ENCODE measurements around the gene H3-3A.

DNA sequence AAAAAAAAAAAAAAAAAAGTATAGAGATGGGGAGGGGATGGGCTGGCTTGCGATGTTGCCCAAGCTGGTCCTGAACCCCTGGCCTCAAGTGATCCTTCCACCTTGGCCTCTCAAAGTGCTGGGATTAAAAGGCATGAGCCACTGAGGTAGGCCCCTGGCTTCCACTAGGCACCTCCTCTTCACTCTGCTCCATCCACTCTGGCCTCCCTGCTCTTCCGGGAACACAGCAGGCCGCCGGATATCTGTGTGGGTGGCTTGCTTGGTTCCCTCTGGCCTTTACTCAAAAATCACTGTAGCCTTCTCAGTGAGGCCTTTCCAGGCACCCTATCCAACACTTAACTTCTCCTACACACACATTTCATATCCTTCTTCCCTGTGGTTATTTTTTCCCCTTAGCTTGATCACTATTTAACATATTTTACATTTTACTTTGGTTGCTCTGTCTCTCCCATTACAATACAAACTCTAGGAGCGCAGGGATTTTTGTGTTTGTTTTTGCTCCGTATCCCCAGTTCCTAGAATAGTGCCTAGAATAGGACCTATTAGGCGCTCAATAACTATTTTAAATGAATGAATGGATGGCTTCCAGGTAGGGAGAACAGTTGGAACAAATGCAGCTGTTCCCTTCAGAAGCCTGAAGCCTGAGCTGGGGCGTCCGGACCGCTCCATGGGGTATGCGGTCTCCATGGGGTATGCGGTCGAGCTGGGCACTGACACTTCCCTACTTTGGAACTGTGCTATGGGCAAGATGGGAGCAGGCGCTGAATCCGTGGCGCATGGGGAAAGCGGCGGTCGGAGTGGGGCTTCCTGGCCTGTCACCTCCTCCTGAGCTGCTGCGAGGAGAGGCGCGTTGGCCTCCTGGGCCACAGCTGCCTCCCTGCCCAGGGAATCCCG is 46.7 kb downstream of the H3-3A start:
- no peak for TF ChIP-seq EZH2phosphoT487 (IDR thresholded peaks at IDR 0.05; ENCODE audit: unreplicated experiment)
- TF ChIP-seq, protein P1, sequence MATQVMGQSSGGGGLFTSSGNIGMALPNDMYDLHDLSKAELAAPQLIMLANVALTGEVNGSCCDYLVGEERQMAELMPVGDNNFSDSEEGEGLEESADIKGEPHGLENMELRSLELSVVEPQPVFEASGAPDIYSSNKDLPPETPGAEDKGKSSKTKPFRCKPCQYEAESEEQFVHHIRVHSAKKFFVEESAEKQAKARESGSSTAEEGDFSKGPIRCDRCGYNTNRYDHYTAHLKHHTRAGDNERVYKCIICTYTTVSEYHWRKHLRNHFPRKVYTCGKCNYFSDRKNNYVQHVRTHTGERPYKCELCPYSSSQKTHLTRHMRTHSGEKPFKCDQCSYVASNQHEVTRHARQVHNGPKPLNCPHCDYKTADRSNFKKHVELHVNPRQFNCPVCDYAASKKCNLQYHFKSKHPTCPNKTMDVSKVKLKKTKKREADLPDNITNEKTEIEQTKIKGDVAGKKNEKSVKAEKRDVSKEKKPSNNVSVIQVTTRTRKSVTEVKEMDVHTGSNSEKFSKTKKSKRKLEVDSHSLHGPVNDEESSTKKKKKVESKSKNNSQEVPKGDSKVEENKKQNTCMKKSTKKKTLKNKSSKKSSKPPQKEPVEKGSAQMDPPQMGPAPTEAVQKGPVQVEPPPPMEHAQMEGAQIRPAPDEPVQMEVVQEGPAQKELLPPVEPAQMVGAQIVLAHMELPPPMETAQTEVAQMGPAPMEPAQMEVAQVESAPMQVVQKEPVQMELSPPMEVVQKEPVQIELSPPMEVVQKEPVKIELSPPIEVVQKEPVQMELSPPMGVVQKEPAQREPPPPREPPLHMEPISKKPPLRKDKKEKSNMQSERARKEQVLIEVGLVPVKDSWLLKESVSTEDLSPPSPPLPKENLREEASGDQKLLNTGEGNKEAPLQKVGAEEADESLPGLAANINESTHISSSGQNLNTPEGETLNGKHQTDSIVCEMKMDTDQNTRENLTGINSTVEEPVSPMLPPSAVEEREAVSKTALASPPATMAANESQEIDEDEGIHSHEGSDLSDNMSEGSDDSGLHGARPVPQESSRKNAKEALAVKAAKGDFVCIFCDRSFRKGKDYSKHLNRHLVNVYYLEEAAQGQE (IDR thresholded peaks at IDR 0.05; ENCODE audit: unreplicated experiment), result no peak
- TF ChIP-seq, protein P2, sequence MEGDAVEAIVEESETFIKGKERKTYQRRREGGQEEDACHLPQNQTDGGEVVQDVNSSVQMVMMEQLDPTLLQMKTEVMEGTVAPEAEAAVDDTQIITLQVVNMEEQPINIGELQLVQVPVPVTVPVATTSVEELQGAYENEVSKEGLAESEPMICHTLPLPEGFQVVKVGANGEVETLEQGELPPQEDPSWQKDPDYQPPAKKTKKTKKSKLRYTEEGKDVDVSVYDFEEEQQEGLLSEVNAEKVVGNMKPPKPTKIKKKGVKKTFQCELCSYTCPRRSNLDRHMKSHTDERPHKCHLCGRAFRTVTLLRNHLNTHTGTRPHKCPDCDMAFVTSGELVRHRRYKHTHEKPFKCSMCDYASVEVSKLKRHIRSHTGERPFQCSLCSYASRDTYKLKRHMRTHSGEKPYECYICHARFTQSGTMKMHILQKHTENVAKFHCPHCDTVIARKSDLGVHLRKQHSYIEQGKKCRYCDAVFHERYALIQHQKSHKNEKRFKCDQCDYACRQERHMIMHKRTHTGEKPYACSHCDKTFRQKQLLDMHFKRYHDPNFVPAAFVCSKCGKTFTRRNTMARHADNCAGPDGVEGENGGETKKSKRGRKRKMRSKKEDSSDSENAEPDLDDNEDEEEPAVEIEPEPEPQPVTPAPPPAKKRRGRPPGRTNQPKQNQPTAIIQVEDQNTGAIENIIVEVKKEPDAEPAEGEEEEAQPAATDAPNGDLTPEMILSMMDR (conservative IDR thresholded peaks at IDR 0.05; ENCODE audit: low read depth in 2 of 2), result no peak

Data from GM23338 (cell line).